Stimulated activated CD4-positive, alpha-beta T cell treated with anti-CD3 and anti-CD28 coated beads, Interleukin-1b, Interleukin-23, amount 100 ng/mL, for 4 hours (primary cell): ENCODE data around the gene SLX4IP.

Experiments used
- DNase-seq, 2 donors: peaks; one replicate each; pipeline ENCODE4 v3.0.0-alpha.2; 2020; ENCODE audit warnings: low read depth in 2 of 2

SLX4IP gene

GRCh38 chr20:10633718-10634117 is 198.6 kb downstream of the SLX4IP start:
- no peak for DNase-seq

- DNase-seq: no peak
These were observed 199.1 kb downstream of the SLX4IP start for GRCh38 chr20:10634211-10634610.

GRCh38 chr20:10634683-10635411 is 199.7 kb downstream of the SLX4IP start:
- DNase-seq: no peak

GRCh38 chr20:10635476-10636208 is 200.5 kb downstream of the SLX4IP start:
- no peak for DNase-seq

GRCh38 chr20:10636326-10636818 is 201.3 kb downstream of the SLX4IP start:
- no peak for DNase-seq

GRCh38 chr20:10637031-10637559 is 202.0 kb downstream of the SLX4IP start:
- DNase-seq: no peak

- no peak for DNase-seq
These were observed 202.5 kb downstream of the SLX4IP start for GRCh38 chr20:10637563-10637962.

- no peak for DNase-seq
These were observed 204.1 kb downstream of the SLX4IP start for GRCh38 chr20:10639077-10639736.

GRCh38 chr20:10639737-10640556 is 204.8 kb downstream of the SLX4IP start:
- DNase-seq: no peak

GRCh38 chr20:10640897-10641296 is 205.8 kb downstream of the SLX4IP start:
- DNase-seq: no peak

- DNase-seq: no peak
These were observed 206.4 kb downstream of the SLX4IP start for GRCh38 chr20:10641467-10641866.

- DNase-seq: no peak
These were observed 206.8 kb downstream of the SLX4IP start for GRCh38 chr20:10641893-10642292.

- DNase-seq: no peak
These were observed 207.9 kb downstream of the SLX4IP start for GRCh38 chr20:10642856-10643559.

- no peak for DNase-seq
These were observed 208.4 kb downstream of the SLX4IP start for GRCh38 chr20:10643560-10643873.

GRCh38 chr20:10644458-10645204 is 209.5 kb downstream of the SLX4IP start:
- no peak for DNase-seq

- no peak for DNase-seq
These were observed 210.1 kb downstream of the SLX4IP start for GRCh38 chr20:10645205-10645570.

GRCh38 chr20:10646006-10646405 is 210.9 kb downstream of the SLX4IP start:
- no peak for DNase-seq

- no peak for DNase-seq
These were observed 211.8 kb downstream of the SLX4IP start for GRCh38 chr20:10646886-10647420.

GRCh38 chr20:10647471-10647870 is 212.4 kb downstream of the SLX4IP start:
- DNase-seq: no peak

- no peak for DNase-seq
These were observed 212.8 kb downstream of the SLX4IP start for GRCh38 chr20:10647909-10648308.
